ENCODE data around the gene EPN2.
"Not testable (repeated sequence)": the region's sequence is repeated elsewhere in the genome, so short reads cannot be mapped to it uniquely, and the experiment has no call there.

EPN2 gene

DNA sequence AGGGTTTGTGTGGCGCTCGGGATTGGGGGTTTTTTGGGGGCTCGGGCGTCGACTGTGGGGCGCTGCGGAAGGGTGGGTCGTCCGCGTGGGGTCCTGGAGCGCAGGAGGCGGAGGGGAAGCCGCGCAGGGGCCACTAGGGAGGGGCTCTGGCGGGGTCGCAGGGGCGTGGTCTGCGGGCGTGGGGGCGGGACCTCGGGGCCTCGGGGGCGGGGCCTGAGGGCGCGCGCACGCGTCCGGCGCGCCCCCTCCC is at the start of gene EPN2:
Gene EPN2, plus strand, starts transcription at position 228 of the 250 bp plus-strand sequence. CDS start 45,754 bp downstream, outside the sequence.
- H3K4me1 ChIP-seq (ENCODE audit: control insufficient read depth, insufficient read depth, low read length); H3K36me3 ChIP-seq (ENCODE audit: control insufficient read depth, insufficient read depth, low read length); H3K27me3 ChIP-seq (ENCODE audit: control insufficient read depth, insufficient read depth, low read length): not testable (repeated sequence)
- Histone ChIP-seq H3K4me3 (ENCODE audit: low read length) (peak within 1 kb of the TSS; percentile 98), H3K9ac (ENCODE audit: low read length) (peak within 1 kb of the TSS; percentile 86), H3K27ac (ENCODE audit: low read depth, low read length) (peak within 1 kb of the TSS; percentile 85)

DNA sequence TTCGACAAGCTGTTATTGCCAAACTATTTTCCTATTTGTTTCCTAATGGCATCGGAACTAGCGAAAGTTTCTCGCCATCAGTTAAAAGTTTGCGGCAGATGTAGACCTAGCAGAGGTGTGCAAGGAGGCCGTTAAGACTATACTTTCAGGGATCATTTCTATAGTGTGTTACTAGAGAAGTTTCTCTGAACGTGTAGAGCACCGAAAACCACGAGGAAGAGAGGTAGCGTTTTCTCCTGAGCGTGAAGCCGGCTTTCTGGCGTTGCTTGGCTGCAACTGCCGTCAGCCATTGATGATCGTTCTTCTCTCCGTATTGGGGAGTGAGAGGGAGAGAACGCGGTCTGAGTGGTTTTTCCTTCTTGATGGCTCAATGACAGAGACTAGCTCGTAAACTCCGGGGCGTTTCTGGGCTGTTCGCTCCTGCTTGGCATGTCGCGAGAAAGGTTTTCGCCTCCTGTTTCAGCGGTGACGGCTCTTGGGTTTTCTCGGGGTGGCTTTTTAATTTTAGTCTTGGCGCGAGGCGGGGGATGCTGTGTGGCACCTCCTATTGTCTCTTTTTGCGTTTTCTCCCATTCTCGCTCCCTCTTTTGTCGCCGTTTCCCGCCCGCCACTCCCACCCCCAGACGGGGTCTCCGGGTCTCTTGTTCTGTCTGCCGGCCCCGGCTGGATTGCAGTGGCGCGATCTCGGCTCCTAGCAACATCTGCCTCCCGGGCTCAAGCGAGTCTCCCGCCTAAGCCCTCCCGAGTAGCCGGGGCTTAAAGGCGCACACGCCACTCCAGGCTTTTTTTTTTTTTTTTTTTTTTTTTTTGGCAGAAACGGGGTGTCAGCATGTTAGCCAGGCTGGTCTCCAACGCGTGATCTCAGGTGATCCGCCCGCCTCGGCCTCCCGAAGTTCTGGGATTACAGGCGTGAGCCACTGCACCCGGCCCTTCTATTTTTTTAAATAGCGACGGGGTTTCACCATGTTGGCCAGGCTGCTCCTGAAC is 49.0 kb upstream of the EPN2 start:
- not testable (repeated sequence) for H3K27ac ChIP-seq (ENCODE audit: low read depth, low read length); H3K4me3 ChIP-seq (ENCODE audit: low read length); H3K36me3 ChIP-seq (ENCODE audit: control insufficient read depth, insufficient read depth, low read length); H3K27me3 ChIP-seq (ENCODE audit: control insufficient read depth, insufficient read depth, low read length); H3K4me1 ChIP-seq (ENCODE audit: control insufficient read depth, insufficient read depth, low read length); H3K9ac ChIP-seq (ENCODE audit: low read length)

DNA sequence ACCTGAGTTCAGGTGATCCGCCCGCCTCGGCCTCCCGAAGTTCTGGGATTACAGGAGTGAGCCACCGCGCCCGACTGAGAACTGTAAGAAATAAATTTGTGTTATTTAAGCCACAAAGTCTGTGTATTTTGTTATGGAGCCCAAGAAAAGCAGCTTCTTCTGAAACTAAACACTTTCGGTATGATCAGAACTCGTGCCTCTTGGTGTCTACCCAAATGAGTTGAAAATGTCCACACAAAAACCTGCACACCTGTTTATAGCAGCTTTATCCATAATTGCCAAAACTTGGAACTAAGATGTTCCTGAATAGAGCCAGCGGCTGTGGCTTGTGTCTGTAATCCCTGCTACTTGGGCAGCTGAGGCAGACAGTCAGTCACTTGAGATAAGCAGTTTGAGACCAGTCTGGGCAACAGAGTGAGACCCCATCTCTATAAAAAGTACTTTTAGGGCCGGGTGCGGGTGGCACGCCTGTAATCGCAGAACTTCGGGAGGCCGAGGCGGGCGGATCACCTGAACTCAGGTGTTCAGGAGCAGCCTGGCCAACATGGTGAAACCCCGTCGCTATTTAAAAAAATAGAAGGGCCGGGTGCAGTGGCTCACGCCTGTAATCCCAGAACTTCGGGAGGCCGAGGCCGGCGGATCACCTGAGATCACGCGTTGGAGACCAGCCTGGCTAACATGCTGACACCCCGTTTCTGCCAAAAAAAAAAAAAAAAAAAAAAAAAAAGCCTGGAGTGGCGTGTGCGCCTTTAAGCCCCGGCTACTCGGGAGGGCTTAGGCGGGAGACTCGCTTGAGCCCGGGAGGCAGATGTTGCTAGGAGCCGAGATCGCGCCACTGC is 48.1 kb upstream of the EPN2 start:
- H3K4me3 ChIP-seq (ENCODE audit: low read length); H3K27me3 ChIP-seq (ENCODE audit: control insufficient read depth, insufficient read depth, low read length); H3K27ac ChIP-seq (ENCODE audit: low read depth, low read length); H3K9ac ChIP-seq (ENCODE audit: low read length); H3K4me1 ChIP-seq (ENCODE audit: control insufficient read depth, insufficient read depth, low read length); H3K36me3 ChIP-seq (ENCODE audit: control insufficient read depth, insufficient read depth, low read length): not testable (repeated sequence)

GRCh38 chr17:19189781-19190405 is 47.3 kb upstream of the EPN2 start:
- H3K4me1 ChIP-seq (ENCODE audit: control insufficient read depth, insufficient read depth, low read length); H3K27ac ChIP-seq (ENCODE audit: low read depth, low read length); H3K9ac ChIP-seq (ENCODE audit: low read length); H3K27me3 ChIP-seq (ENCODE audit: control insufficient read depth, insufficient read depth, low read length); H3K36me3 ChIP-seq (ENCODE audit: control insufficient read depth, insufficient read depth, low read length); H3K4me3 ChIP-seq (ENCODE audit: low read length): not testable (repeated sequence)

DNA sequence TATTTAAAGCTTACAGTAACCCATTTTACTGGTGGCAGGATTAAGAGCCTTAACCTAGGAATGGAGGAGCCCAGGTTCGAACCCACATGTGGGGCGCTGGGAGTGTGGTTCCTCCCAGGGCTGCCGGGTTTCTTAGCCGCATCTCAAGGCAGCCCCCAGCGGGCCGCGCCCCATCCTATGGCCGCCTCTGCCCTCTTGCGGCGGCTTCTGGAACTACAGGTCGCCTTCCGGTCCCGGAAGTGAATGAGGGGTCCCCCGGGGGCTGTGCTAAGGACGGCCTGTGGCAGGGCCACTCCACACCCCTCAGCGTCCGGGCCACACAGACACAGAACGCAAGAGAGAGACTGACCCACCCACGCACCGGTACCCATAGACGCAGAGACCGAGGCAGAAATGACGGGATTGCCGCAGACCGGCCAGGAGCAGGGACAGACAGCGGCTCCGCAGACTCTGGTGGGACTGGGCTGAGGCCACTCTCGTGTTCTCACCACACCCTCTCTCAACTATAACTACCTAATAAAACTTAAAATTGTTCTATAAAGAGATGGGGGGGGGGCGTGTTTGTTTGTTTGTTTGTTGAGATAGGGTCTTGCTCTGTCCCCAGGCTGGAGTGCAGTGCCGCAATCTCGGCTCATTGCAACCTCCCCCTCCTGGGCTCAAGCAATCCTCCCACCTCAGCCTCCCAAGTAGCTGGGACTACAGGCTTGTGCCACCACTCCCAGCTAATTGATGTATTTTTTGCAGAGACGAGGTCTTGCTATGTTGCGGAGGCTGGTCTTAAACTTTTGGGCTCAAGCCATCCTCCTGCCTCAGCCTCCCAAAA is 40.6 kb upstream of the EPN2 start:
- not testable (repeated sequence) for H3K27me3 ChIP-seq (ENCODE audit: control insufficient read depth, insufficient read depth, low read length); H3K4me3 ChIP-seq (ENCODE audit: low read length); H3K4me1 ChIP-seq (ENCODE audit: control insufficient read depth, insufficient read depth, low read length); H3K9ac ChIP-seq (ENCODE audit: low read length); H3K27ac ChIP-seq (ENCODE audit: low read depth, low read length); H3K36me3 ChIP-seq (ENCODE audit: control insufficient read depth, insufficient read depth, low read length)

DNA sequence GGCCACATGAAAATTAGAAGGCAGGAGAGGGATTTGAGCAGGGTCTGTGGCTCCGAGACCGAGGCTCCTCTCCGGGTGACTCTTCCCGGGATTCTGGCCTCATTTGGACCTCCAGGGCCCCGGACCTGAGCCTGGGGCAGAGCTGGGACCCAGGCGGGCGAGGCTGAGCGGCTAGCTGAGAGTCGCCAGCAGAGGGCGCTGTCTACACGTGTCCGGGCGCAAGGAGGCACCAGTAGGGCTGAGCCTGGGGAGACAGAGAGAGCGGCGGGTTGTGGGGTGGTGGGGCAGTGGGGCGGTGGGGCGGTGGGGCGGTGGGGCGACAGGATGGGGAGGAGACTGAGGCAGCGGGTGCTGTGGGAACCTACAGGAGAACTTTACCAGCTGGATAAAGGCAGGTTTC is 34.7 kb upstream of the EPN2 start:
- not testable (repeated sequence) for H3K36me3 ChIP-seq (ENCODE audit: control insufficient read depth, insufficient read depth, low read length); H3K27me3 ChIP-seq (ENCODE audit: control insufficient read depth, insufficient read depth, low read length); H3K4me3 ChIP-seq (ENCODE audit: low read length); H3K4me1 ChIP-seq (ENCODE audit: control insufficient read depth, insufficient read depth, low read length); H3K9ac ChIP-seq (ENCODE audit: low read length); H3K27ac ChIP-seq (ENCODE audit: low read depth, low read length)

GRCh38 chr17:19203429-19203828 is 33.7 kb upstream of the EPN2 start:
- not testable (repeated sequence) for H3K4me3 ChIP-seq (ENCODE audit: low read length); H3K27me3 ChIP-seq (ENCODE audit: control insufficient read depth, insufficient read depth, low read length); H3K9ac ChIP-seq (ENCODE audit: low read length); H3K27ac ChIP-seq (ENCODE audit: low read depth, low read length); H3K36me3 ChIP-seq (ENCODE audit: control insufficient read depth, insufficient read depth, low read length); H3K4me1 ChIP-seq (ENCODE audit: control insufficient read depth, insufficient read depth, low read length)

- not testable (repeated sequence) for H3K36me3 ChIP-seq (ENCODE audit: control insufficient read depth, insufficient read depth, low read length); H3K4me3 ChIP-seq (ENCODE audit: low read length); H3K4me1 ChIP-seq (ENCODE audit: control insufficient read depth, insufficient read depth, low read length); H3K27ac ChIP-seq (ENCODE audit: low read depth, low read length); H3K27me3 ChIP-seq (ENCODE audit: control insufficient read depth, insufficient read depth, low read length); H3K9ac ChIP-seq (ENCODE audit: low read length)
Observed at GRCh38 chr17:19215074-19215860, 21.9 kb upstream of the EPN2 start.

GRCh38 chr17:19216148-19216926 is 20.8 kb upstream of the EPN2 start:
- not testable (repeated sequence) for H3K27ac ChIP-seq (ENCODE audit: low read depth, low read length); H3K9ac ChIP-seq (ENCODE audit: low read length); H3K4me1 ChIP-seq (ENCODE audit: control insufficient read depth, insufficient read depth, low read length); H3K27me3 ChIP-seq (ENCODE audit: control insufficient read depth, insufficient read depth, low read length); H3K36me3 ChIP-seq (ENCODE audit: control insufficient read depth, insufficient read depth, low read length); H3K4me3 ChIP-seq (ENCODE audit: low read length)

GRCh38 chr17:19218914-19219313 is 18.3 kb upstream of the EPN2 start:
- H3K27ac ChIP-seq (ENCODE audit: low read depth, low read length); H3K36me3 ChIP-seq (ENCODE audit: control insufficient read depth, insufficient read depth, low read length); H3K4me1 ChIP-seq (ENCODE audit: control insufficient read depth, insufficient read depth, low read length); H3K4me3 ChIP-seq (ENCODE audit: low read length); H3K9ac ChIP-seq (ENCODE audit: low read length); H3K27me3 ChIP-seq (ENCODE audit: control insufficient read depth, insufficient read depth, low read length): not testable (repeated sequence)

DNA sequence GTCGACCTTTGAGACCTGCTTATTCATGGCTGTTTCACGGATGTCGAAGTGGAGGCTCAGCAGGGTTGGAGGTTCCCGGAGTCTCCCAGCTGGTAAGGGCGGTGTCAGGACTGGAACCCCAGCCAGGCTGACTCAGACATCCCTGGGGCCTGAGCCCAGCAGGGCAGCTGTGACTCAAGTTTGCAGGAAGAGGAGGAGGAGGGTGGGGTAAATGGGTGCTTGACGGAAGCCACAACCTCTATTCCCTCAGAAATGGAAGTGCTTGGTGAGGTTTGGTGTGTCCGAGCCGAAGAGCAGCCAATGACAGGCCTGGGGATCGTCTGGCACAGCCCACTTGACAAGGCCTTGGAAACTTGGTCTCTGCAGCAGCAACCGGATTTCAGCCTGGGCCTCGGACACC is 17.8 kb upstream of the EPN2 start:
- H3K27ac ChIP-seq (ENCODE audit: low read depth, low read length); H3K4me1 ChIP-seq (ENCODE audit: control insufficient read depth, insufficient read depth, low read length); H3K36me3 ChIP-seq (ENCODE audit: control insufficient read depth, insufficient read depth, low read length); H3K27me3 ChIP-seq (ENCODE audit: control insufficient read depth, insufficient read depth, low read length); H3K4me3 ChIP-seq (ENCODE audit: low read length); H3K9ac ChIP-seq (ENCODE audit: low read length): not testable (repeated sequence)

All from rectal smooth muscle tissue (tissue), 1 donor.